Amygdala (tissue), 56 donors: ENCODE measurements around the gene PIEZO2.
A peak's percentile ranks its signal among the peaks of the same experiment; 100 is the strongest.

ENCODE experiments used
- DNase-seq, 56 donors: peaks; one replicate each; lab custom pipeline; 2025; lab: John Stamatoyannopoulos, UW

The PIEZO2 gene

GRCh38 chr18:11000071-11000470, 149.3 kb downstream of the PIEZO2 start:
- DNase-seq: no peak

- no peak for DNase-seq
Measured at GRCh38 chr18:10997885-10998284, 151.5 kb downstream of the PIEZO2 start.

- DNase-seq: no peak
Measured at GRCh38 chr18:10995550-10995949, 153.8 kb downstream of the PIEZO2 start.

GRCh38 chr18:10989486-10989885, 159.9 kb downstream of the PIEZO2 start:
- DNase-seq: no peak

- no peak for DNase-seq
Measured at GRCh38 chr18:10985689-10986088, 163.7 kb downstream of the PIEZO2 start.

- DNase-seq: no peak
Measured at GRCh38 chr18:10979411-10979810, 170.0 kb downstream of the PIEZO2 start.

- no peak for DNase-seq
Measured at GRCh38 chr18:10977042-10977441, 172.3 kb downstream of the PIEZO2 start.

- DNase-seq: peak in 1 of 56 donors; percentile 7
Measured at GRCh38 chr18:10973567-10974203, 175.7 kb downstream of the PIEZO2 start.

GRCh38 chr18:10971717-10972116, 177.7 kb downstream of the PIEZO2 start:
- no peak for DNase-seq

GRCh38 chr18:10965119-10965518, 184.2 kb downstream of the PIEZO2 start:
- no peak for DNase-seq

- DNase-seq: no peak
Measured at GRCh38 chr18:10953672-10954071, 195.7 kb downstream of the PIEZO2 start.

- DNase-seq: no peak
Measured at GRCh38 chr18:10951631-10952544, 197.5 kb downstream of the PIEZO2 start.

GRCh38 chr18:10950876-10951630, 198.3 kb downstream of the PIEZO2 start:
- no peak for DNase-seq

GRCh38 chr18:10950080-10950875, 199.1 kb downstream of the PIEZO2 start:
- no peak for DNase-seq

GRCh38 chr18:10949655-10950054, 199.7 kb downstream of the PIEZO2 start:
- DNase-seq: no peak

GRCh38 chr18:10948421-10948820, 200.9 kb downstream of the PIEZO2 start:
- DNase-seq: no peak

- no peak for DNase-seq
Measured at GRCh38 chr18:10946058-10946457, 203.3 kb downstream of the PIEZO2 start.

GRCh38 chr18:10942998-10943397, 206.4 kb downstream of the PIEZO2 start:
- no peak for DNase-seq

- DNase-seq: no peak
Measured at GRCh38 chr18:10939822-10940221, 209.5 kb downstream of the PIEZO2 start.
